SJCRH30 (cell line): ENCODE results near the gene ZNF48. TPM values are rescaled to one million over a fixed set of nuclear protein-coding genes. Genes with fewer than 3 reads are reported as not detected.

Source experiments
- DNase-seq, 2 experiments: peaks; one replicate each; pipeline ENCODE4 v3.0.0-alpha.2; 2015 to 2020
- H3K27ac ChIP-seq: fragments of 250-450 bp; sonication (Bioruptor Pico); 2 replicates; pipeline ENCODE4 v1.5.1; 2020; ENCODE audit warnings: mild to moderate bottlenecking, moderate library complexity
- H3K27me3 ChIP-seq: fragments of 250-450 bp; sonication (Bioruptor Pico); 2 replicates; pipeline ENCODE4 v1.5.1; 2020; ENCODE audit warnings: mild to moderate bottlenecking, moderate library complexity
- H3K36me3 ChIP-seq: fragments of 250-450 bp; sonication (Bioruptor Pico); 2 replicates; pipeline ENCODE4 v1.5.1; 2020; ENCODE audit warnings: mild to moderate bottlenecking, moderate library complexity
- H3K4me1 ChIP-seq: fragments of 250-450 bp; sonication (Bioruptor Pico); 2 replicates; pipeline ENCODE4 v1.5.1; 2020; ENCODE audit warnings: mild to moderate bottlenecking, moderate library complexity
- H3K4me3 ChIP-seq: fragments of 250-450 bp; sonication (Bioruptor Pico); 2 replicates; pipeline ENCODE4 v1.5.1; 2020; ENCODE audit warnings: mild to moderate bottlenecking, moderate library complexity
- H3K9me3 ChIP-seq: fragments of 250-450 bp; sonication (Bioruptor Pico); replicated peaks from 2 replicates; pipeline ENCODE4 v1.5.1; 2020; ENCODE audit warnings: mild to moderate bottlenecking, moderate library complexity
- total RNA-seq: library from RNA; depleted of rRNA; stranded (reverse); fragments of >200 nt; shearing (Covaris generic); gene quantifications from 2 replicates; pipeline ENCODE4 v1.2.3, GENCODE V29; 2014

ZNF48 gene
- total RNA-seq, 1 experiment from 2014 or later = 9.3 TPM

DNA sequence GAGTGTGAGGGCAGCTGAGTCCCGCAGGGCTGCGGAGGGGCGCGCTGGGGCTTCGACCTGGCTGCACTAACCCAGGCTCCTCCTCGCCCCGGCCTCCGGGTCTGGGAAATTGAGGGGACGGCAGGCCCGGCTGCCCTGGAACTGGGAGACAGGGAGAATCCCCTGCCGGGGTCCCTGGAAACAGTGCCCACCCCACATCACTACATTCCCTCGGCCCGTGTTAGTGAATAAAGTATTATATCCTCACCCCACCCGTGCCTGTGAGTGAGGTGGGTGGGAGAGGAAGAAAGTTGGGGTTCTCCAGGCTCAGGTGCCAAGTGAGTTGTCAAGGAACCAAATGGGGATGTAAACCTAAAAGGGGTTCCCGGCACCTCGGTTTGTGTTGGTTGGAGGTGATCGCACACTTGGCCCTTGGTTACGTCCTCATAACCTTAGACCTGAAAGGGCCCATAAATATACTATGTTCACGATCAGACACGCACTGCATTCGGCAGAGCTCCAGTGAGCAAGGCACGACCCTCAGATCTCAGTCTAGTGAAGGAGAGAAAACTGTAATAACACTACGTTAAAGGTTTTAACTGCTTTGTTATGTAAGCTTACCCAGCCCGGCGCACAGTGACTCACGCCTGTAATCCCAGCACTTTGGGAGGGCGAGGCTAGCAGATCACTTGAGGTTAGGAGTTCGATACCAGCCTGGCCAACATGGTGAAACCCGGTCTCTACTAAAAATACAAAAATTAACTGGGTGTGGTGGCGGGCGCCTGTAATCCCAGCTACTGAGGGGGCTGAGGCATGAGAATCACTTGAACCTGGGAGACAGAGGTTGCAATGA is 23.3 kb downstream of the ZNF48 start:
- no peak overlapping the region for H3K4me3 ChIP-seq
- H3K27ac ChIP-seq = no peak overlapping the region
- no peak for DNase-seq
- H3K36me3 ChIP-seq = peaks cover 49% of the 10 kb centered on the region
- H3K4me1 ChIP-seq = no peaks in the 10 kb centered on the region
- no peaks in the 10 kb centered on the region for H3K27me3 ChIP-seq
- H3K9me3 ChIP-seq = no peaks in the 10 kb centered on the region

DNA sequence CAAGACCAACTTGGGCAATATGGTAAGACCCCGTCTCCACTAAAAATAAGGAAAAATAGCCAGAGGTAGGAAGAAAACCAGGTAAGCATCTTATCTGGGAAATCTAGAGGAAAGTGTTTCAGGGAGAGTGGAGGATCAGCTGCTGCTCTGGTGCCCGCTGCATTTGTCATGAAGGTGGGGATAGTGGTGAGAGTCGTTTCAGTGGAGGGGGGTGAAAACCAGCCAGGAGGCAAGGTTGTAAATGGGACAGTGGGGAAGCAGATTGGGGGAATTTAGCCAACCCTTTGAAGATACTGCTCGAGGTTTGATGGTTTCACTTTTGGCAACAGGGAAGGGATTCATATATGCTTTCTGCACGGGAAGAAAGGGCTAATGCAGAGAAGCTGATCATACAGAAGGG is 25.8 kb downstream of the ZNF48 start:
- Histone ChIP-seq H3K27ac (no peak overlapping the region), H3K27me3 (no peaks in the 10 kb centered on the region), H3K4me1 (no peaks in the 10 kb centered on the region), H3K36me3 (peaks cover 57% of the 10 kb centered on the region), H3K4me3 (no peak overlapping the region), H3K9me3 (no peaks in the 10 kb centered on the region)
- no peak for DNase-seq

DNA sequence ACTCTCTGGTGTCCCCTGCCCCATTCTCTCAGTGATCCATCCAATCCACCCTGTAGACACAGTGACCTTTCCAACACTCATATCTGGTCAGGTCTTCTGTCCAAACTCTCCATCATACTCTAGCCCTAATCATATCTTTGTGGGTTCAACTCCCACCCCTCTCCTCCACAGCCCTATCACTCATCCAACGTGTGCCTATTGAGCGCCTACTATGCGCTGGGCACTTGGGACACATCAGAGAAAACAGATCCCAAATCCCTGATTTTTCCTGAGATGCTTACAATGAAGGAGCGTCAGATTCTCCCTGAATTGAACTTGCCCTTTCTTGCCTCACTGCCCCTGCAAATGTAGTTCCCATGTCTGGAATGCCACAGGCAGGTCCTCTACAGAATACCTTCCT is 32.8 kb downstream of the ZNF48 start:
- no peaks in the 10 kb centered on the region for H3K27me3 ChIP-seq
- no peaks in the 10 kb centered on the region for H3K9me3 ChIP-seq
- no peak overlapping the region for H3K27ac ChIP-seq
- DNase-seq = no peak
- H3K4me1 ChIP-seq = 0 out of 2 replicates have a peak, but pooled peaks cover 5% of the 10 kb centered on the region
- H3K36me3 ChIP-seq = peaks cover 36% of the 10 kb centered on the region
- no peak overlapping the region for H3K4me3 ChIP-seq

DNA sequence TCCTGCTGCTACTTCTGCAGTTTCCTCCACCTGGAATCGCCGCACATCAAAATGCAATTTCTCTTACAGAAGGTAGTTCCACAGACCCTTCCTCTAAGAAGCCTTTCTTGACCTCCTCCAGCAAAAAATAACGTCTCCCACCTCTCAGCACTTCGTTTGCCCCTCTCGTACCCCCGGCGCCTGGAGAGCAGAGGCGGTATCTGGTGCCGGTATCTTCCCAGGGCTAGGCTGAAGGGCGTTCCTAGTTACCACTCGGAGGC is 34.1 kb downstream of the ZNF48 start:
- Histone ChIP-seq H3K36me3 (peaks cover 26% of the 10 kb centered on the region), H3K4me3 (peak overlapping the region; percentile 73), H3K9me3 (no peaks in the 10 kb centered on the region), H3K27me3 (no peaks in the 10 kb centered on the region), H3K27ac (peak overlapping the region; percentile 56), H3K4me1 (0 out of 2 replicates have a peak, but pooled peaks cover 5% of the 10 kb centered on the region)
- no peak for DNase-seq

DNA sequence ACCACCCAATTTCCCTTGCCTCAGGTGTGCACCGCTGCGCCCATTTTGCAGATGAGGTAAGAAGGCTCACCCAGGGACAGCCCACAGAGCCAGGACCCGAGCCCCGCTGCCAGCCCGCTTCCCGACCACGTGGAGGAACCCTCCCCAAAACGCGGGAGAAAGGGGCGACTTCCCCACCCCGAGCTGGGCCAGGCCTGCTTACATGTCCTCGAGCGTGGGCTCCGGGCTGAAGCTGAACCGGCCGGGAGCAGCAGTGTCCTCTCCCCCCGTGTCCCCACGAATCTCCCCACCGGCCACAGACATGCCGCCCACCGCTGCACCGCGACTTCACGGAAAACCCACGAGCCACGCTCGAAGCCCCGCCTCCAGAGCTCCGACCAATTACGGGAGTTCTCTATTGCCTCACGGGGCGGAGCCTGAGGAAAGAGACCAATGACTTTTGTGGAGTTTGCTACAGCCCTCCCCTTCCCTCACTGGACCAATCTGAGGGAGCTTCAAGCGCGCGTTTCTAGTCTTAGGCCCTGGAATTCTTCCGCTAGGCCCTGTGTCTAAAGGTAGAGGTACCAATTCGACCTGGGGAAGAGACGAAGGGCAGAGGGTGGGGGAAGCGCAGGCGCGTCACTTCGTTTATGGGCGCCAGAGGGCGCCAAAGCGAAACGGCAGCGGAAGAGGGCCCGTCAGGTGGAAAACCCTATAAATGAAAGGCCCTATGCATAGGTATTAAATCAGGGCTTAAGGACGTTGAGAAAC is 34.6 kb downstream of the ZNF48 start, which contains the start of gene DCTPP1:
Gene DCTPP1, minus strand, starts transcription at position 353 of the 750 bp plus-strand sequence. Its CDS starts 50 bp downstream, at position 303.
- Histone ChIP-seq H3K4me3 (peak within 1 kb of the TSS; percentile 73), H3K27ac (peak within 1 kb of the TSS; percentile 56), H3K27me3 (no peaks in the 10 kb centered on the region), H3K36me3 (peaks cover 21% of the 10 kb centered on the region), H3K9me3 (no peaks in the 10 kb centered on the region), H3K4me1 (0 out of 2 replicates have a peak, but pooled peaks cover 5% of the 10 kb centered on the region)
- peak; percentile 98 to 100 for DNase-seq

DNA sequence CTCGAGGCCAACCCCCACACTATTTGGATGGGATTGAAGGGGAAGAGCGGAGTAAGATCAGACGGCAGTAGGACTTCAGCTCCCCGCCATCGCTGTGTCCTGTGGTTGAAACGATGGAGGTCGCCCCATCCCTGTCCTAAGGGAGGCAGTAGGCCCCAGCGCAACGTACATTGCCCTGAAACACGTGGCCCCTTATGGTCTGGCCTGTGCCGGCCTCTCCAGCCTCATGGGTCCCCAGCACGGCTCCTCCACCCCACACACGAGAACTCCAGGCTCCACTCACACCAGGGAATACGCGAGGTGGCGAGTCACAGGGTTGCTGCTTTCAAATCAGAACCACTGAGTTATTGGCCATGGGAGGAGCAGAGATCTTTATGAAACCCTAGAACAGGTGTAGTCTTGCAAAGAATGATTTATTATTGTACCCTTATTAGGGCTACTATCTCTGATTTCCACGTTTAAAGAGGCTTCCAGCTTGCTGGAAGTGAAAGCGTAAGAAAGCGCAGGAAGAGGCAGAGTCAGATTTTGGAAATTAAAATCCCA is 35.3 kb downstream of the ZNF48 start:
- H3K9me3 ChIP-seq = no peaks in the 10 kb centered on the region
- H3K27me3 ChIP-seq = no peaks in the 10 kb centered on the region
- peak overlapping the region; percentile 5; the same call in 1 of the 2 replicates for H3K27ac ChIP-seq
- H3K4me3 ChIP-seq = peak overlapping the region; percentile 73
- DNase-seq = peak; percentile 80 to 87
- H3K36me3 ChIP-seq = peaks cover 18% of the 10 kb centered on the region
- H3K4me1 ChIP-seq = 0 out of 2 replicates have a peak, but pooled peaks cover 5% of the 10 kb centered on the region

DNA sequence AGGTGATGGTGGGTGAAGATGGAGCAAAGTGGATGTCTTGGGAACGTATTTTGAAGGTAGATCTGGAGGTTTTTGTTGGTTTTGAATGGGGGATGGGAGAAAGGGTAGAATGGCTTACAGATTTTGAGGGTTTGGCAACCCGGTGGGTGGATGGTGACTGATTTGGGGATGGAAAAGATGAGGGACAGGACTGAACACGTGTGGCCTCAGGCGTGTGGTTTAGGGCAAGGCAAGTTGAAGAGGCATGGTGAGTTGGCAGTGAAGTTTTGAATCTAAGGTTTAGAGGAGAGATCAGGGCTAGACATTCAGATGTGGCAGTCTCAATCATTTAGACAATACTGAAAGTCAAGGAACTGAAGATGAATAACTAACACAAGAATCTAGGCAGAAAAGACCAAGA is 39.6 kb downstream of the ZNF48 start:
- Histone ChIP-seq H3K27ac (no peak overlapping the region), H3K27me3 (no peaks in the 10 kb centered on the region), H3K9me3 (no peaks in the 10 kb centered on the region), H3K4me1 (0 out of 2 replicates have a peak, but pooled peaks cover 5% of the 10 kb centered on the region), H3K36me3 (no peaks in the 10 kb centered on the region), H3K4me3 (no peak overlapping the region)
- no peak for DNase-seq

DNA sequence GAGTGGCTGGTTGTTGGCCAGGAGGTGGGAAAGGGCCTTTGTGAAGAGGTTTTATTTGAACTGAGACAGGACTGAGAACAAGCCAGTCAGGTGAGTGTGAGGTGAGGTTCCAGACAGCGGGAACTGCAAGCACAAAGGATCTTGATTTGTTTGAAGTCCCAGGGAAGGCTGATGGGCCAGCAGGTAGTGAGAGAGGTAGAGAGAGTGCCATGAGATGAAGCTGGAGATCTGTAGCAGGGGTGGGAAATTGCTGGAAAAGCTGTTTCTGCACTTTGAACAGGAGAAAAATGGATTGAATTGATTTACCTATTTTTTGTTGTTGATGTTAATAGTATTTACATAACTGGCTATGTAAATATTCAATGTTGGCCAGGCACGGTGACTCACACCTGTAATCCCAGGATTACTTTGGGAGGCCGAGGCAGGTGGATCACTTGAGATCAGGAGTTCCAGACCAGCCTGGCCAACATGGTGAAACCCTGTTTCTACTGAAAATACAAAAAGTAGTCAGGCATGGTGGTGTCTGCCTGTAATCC is 42.4 kb downstream of the ZNF48 start:
- Histone ChIP-seq H3K4me1 (no peaks in the 10 kb centered on the region), H3K9me3 (no peaks in the 10 kb centered on the region), H3K36me3 (no peaks in the 10 kb centered on the region), H3K27me3 (no peaks in the 10 kb centered on the region), H3K27ac (no peak overlapping the region), H3K4me3 (no peak overlapping the region)
- DNase-seq = no peak

DNA sequence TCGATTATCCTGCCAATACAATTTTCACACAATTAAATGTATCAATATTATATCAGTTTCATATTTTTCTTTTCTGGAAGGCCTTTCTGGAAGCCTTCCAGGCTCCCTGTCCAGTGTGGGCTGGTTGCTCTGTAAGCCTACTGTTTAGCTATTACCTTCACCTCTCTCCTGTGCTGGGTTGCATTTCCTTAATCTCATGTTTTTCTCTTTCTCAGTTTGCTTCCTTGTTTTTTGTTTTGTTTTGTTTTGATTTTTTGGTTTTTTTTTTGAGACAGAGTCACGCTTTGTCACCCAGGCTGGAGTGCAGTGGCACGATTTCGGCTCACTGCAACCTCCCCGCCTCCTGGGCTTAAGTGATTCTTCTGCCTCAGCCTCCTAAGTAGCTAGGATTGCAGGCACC is 43.6 kb downstream of the ZNF48 start:
- H3K36me3 ChIP-seq = peaks cover 9% of the 10 kb centered on the region
- H3K27me3 ChIP-seq = no peaks in the 10 kb centered on the region
- no peak for DNase-seq
- H3K27ac ChIP-seq = no peak overlapping the region
- H3K4me1 ChIP-seq = no peaks in the 10 kb centered on the region
- no peaks in the 10 kb centered on the region for H3K9me3 ChIP-seq
- H3K4me3 ChIP-seq = no peak overlapping the region

DNA sequence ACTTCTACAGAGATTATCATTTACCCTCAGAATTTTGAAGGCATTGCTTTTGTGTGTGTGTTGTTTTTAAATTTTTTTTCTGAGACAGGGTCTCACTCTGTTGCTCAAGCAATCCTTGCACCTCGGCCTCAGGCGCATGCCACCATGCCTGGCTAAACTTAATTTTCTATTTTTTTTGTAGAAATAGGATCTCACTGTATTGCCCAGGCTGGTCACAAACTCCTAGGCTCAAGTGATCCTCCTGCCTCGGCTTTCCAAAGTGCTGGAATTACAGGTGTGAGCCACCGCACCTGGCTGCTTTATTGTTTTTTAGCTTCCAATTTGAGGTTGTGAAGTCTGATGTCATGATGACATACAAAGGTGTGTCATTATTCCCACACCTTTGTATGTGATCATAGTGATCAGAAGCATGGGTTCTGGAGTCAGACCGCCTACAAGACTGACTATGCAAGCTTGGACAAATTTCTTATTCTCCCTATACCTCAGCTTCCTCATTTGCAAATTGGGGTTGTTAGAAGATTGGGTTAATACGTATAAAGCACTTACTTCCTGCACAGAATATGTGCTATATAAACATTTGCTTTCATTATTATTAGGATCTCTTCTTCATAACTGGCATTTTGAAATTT is 44.6 kb downstream of the ZNF48 start:
- Histone ChIP-seq H3K27ac (no peak overlapping the region), H3K4me3 (no peak overlapping the region), H3K9me3 (no peaks in the 10 kb centered on the region), H3K27me3 (no peaks in the 10 kb centered on the region), H3K4me1 (no peaks in the 10 kb centered on the region; the same call in 1 of the 2 replicates), H3K36me3 (peaks cover 16% of the 10 kb centered on the region)
- DNase-seq = no peak

DNA sequence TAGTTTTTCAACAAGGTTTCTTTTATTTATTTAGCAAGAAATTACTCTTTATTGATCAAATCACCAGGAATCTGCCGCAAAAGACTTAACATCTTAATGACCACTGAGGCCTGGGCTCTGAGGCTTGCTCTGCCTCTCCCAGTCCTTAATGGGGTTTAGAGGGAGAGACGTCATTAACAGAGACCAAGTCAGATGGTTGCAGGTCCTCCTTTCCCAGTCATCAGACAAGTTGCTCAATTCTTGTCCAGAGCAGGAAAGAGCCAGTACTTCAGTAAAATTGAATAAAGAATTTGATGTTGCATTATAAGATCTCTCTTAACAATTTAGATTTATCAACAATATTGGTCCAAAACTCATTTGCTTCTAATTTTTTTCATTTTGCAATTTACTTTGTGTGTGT is 48.4 kb downstream of the ZNF48 start:
- no peaks in the 10 kb centered on the region for H3K9me3 ChIP-seq
- H3K4me1 ChIP-seq = no peaks in the 10 kb centered on the region; the same call in 1 of the 2 replicates
- H3K27ac ChIP-seq = no peak overlapping the region
- peaks cover 16% of the 10 kb centered on the region for H3K36me3 ChIP-seq
- no peak for DNase-seq
- no peaks in the 10 kb centered on the region for H3K27me3 ChIP-seq
- H3K4me3 ChIP-seq = no peak overlapping the region

DNA sequence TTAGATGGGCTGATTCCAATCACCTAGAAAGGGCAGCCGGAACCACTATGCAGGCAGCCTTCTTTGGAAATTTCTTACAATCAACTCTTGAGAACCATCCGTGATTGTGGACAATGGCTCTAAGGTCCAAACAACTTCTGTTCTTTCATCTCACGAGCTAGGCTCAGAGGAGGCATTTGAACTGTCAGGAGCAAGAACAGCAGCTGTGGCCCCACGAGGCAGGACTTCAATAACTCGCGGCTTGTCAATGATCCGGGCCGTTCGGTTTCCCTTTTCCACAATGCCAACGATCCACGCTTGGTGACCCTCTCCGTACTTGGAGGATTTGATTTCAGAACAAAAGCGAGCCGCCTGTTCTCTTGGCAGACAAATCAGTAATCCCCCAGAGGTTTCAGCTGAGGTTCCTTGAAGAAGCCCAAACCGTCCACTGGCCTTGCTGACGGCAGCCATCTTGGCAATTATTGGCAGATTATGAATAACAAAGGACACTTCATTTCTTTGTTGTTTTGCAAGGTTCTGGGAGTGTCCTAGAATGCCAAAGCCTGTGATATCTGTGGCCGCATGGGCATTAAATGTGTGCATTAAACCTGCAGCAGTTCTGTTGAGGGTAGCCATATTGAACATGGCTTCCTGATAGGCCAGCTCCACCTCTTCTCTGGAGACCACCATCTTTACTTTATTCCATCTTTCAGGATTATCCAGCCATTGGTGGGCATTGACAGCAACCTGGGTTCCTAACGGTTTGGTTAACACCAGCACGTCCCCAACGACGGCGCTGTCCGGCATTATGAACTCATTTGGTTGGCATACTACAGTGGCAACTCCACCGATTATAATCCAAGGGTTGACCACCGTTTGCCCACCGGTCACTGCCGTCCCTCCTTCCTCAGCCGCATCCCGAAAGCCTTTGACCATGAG is 49.3 kb downstream of the ZNF48 start:
- H3K36me3 ChIP-seq = peaks cover 16% of the 10 kb centered on the region
- no peak for DNase-seq
- H3K27ac ChIP-seq = peak overlapping the region; percentile 78; the same call in 1 of the 2 replicates
- H3K9me3 ChIP-seq = no peaks in the 10 kb centered on the region
- peak overlapping the region; percentile 92 for H3K4me3 ChIP-seq
- H3K4me1 ChIP-seq = no peaks in the 10 kb centered on the region; the same call in 1 of the 2 replicates
- H3K27me3 ChIP-seq = no peaks in the 10 kb centered on the region

DNA sequence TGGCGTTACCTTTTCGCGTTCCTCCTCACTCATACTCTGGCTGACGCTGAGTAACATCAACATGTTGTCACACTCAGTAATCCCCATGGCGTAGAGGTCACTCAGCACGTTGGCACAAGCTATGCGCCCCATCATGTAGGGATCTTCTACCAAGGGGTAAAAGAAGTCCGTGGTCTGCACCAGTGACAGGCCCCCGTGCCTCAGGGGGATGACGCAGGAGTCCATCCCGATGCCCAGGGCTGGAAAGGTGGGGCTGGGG is 49.9 kb downstream of the ZNF48 start:
- no peaks in the 10 kb centered on the region; the same call in 1 of the 2 replicates for H3K4me1 ChIP-seq
- DNase-seq = no peak
- H3K27me3 ChIP-seq = no peaks in the 10 kb centered on the region
- peaks cover 16% of the 10 kb centered on the region for H3K36me3 ChIP-seq
- H3K9me3 ChIP-seq = no peaks in the 10 kb centered on the region
- H3K4me3 ChIP-seq = peak overlapping the region; percentile 92
- peak overlapping the region; percentile 78 for H3K27ac ChIP-seq
